Epithelial cell of esophagus (primary cell): ENCODE data around the gene MMP24OS.

Experiments used
- DNase-seq: peaks from one replicate; pipeline ENCODE4 v3.0.0; 2010; ENCODE audit warnings: low read depth
- H3K4me3 ChIP-seq: 2 replicates; pipeline ENCODE4 v1.5.1; 2011; ENCODE audit warnings: mild to moderate bottlenecking, low read length, control low read depth
- TF ChIP-seq, protein P1 (sequence below): IDR thresholded peaks from 2 replicates; pipeline ENCODE4 v1.5.1; 2011; ENCODE audit warnings: low read depth, mild to moderate bottlenecking, low read length, control low read depth, inconsistent platforms; ENCODE audit not compliant: insufficient read depth; ENCODE audit errors: missing control alignments

Gene MMP24OS

GRCh38 chr20:35277531-35278395 lies at the start of gene MMP24OS:
Gene MMP24OS (minus strand): TSS chr20:35278122. CDS start chr20:35277929, 193 bp downstream.
- TF ChIP-seq, protein P1, sequence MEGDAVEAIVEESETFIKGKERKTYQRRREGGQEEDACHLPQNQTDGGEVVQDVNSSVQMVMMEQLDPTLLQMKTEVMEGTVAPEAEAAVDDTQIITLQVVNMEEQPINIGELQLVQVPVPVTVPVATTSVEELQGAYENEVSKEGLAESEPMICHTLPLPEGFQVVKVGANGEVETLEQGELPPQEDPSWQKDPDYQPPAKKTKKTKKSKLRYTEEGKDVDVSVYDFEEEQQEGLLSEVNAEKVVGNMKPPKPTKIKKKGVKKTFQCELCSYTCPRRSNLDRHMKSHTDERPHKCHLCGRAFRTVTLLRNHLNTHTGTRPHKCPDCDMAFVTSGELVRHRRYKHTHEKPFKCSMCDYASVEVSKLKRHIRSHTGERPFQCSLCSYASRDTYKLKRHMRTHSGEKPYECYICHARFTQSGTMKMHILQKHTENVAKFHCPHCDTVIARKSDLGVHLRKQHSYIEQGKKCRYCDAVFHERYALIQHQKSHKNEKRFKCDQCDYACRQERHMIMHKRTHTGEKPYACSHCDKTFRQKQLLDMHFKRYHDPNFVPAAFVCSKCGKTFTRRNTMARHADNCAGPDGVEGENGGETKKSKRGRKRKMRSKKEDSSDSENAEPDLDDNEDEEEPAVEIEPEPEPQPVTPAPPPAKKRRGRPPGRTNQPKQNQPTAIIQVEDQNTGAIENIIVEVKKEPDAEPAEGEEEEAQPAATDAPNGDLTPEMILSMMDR: peak; percentile 22
- DNase-seq: peak; percentile 85
- peak within 1 kb of the TSS; percentile 76 for H3K4me3 ChIP-seq

DNA sequence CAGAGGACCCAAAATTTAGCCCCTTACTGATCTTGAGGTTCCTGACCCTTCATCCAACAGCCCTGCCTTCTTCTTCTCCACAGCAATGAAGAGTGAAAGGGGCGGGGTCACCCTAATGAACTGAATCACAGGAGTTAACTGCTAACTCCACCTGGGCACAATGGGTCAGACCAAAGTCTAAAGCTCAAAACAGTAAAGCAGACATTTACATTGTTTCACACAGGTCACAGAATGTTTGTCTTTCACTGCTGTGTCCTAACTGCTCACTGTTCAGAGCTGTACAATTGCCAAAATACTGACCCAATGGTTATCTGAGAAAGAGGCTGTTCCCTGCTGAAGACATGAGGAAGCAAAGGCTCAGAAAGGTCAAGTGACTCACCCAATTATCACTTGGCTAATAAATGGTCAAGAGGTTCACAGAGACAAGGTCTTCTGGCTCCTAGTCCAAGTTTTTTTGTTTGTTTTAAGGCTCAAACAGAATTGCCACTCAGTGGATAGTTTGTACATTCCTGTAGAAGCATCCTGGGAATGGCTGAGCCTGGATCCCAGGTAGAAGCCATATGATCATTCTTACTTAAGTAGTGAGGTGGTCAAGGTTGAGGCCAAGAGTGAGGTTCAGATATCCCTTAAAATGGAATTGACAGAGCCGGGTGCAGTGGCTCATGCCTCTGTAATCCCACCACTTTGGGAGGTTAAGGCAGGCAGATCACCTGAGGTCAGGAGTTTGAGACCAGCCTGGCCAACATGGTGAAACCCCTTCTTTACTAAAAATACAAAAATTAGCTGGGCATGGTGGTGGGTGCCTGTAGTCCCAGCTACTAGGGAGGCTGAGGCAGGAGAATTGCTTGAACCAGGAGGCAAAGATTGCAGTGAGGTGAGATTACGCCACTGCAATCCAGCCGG lies 49.4 kb upstream of the MMP24OS start:
- DNase-seq: no peak
- TF ChIP-seq, protein P1: no peak

GRCh38 chr20:35326740-35327073 lies 48.8 kb upstream of the MMP24OS start:
- DNase-seq: no peak
- H3K4me3 ChIP-seq: no peak overlapping the region
- TF ChIP-seq, protein P1: no peak

More for the DNA sequence above, 49.4 kb upstream of the MMP24OS start:
- H3K4me3 ChIP-seq: no peak overlapping the region

DNA sequence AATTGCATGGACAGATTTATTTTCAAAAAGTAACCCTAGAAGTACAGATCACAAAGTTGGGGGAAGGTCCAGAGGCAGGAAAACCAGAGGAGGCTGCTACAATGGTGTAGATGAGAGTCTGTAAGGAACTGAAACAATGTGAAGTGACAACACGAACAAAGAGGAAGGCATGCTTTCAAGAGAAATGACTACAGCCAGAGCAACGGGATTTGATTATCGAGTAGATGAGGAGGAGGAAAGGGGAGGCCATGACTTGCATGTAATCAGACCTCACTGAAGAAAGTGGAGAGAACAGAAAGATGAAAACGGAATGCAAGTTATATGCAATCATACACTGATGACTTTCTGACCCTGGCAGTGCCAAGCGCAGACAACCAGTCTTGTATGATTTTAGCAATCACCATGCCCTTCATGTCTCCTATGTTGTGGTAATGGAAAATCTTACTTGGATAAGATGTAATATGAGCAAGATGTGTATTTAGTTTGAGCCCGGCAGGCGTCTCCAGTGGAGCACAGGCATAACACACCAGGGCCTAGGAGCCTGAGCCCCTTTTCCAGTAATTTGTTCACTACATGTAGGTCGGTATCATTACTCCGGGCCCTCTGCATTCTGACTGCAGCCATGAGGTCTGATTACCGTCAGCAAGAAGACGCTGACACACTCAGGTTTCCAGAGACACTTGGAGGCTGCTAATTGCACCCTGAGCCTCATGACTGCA lies 48.3 kb upstream of the MMP24OS start:
- TF ChIP-seq, protein P1: no peak
- DNase-seq: no peak

DNA sequence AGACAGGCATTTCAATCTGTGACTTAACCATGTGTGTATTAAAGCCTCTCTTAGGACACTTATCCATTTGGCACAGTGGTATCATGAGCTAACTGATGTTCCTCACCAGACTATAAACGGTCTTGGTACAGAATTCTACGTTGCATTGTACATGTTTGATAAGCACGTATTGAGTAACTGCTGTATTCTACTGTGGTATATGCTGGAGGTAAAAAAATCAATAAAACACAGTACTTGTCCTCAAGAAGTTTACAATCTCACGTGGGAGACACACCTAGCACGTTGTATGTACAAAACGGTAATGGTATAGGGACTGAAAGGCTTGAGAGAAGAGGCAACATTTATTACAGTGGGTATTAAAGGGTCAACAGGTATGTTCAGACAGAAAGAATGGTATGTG lies 47.5 kb upstream of the MMP24OS start:
- TF ChIP-seq, protein P1: no peak
- DNase-seq: no peak
- H3K4me3 ChIP-seq: no peak overlapping the region

More for the DNA sequence above, 48.3 kb upstream of the MMP24OS start:
- H3K4me3 ChIP-seq: no peak overlapping the region

DNA sequence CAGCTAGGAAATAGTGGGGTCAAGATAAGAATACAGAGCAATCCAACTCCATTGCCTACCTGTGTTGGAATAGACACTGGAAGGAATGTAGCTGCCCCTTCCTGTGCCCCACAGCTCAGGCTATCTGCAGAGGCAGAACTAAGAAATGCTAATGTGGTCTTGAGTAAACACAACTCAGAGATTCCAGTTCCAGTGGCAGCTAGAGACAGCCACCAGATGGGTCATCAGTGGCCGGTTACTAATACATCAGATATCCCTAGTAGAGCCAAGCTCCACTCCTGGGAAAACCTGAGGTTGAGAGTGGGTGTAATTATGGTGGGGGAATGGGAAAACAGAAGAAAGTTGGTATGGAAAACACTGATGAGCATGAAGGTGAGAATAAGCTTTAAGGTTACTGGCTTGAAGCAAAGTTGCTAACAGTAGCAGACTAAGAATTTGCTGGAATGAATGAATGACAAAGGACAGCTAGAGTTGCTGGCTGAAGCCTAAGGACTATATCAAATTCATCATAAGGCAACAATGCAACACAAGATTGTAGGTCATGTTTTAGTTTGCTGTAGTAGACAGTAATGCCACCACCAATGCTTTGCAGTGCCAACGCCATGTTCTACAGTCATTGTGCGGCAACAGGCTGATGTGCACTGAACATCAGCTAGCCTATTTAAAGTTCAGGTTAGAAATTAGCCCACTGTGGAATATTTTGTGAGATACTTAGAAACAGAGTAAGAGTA lies 42.6 kb upstream of the MMP24OS start:
- peak; percentile 58 for DNase-seq
- no peak overlapping the region for H3K4me3 ChIP-seq
- TF ChIP-seq, protein P1: no peak
